GM18526 (cell line): ENCODE data around the gene OSBP.

ENCODE experiments used
- POLR2A ChIP-seq: IDR thresholded peaks from 3 replicates; pipeline ENCODE4 v1.6.1; 2011; ENCODE audit not compliant: insufficient read length; ENCODE audit errors: extremely low read depth

The OSBP gene

DNA sequence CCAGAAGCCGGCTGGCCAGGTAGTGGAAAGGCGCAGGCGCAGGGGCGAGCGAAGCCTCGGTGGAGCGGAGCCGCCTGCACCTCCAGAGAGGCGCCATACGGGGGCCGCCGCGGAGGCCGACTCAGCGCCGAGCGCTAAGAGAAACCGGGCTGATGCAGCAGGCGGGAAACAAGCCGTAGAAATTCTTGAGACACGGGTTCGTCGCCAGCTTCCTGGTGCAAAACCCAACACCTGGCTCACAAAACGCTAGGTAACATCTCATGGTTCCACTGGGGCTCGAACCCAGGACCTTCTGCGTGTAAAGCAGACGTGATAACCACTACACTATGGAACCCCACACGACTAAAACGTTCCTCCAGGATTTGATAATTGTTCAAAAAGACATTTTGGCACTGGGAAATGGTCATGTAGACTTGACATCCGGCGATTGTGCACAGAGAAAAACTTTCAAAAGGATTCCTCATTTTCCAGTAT lies 65.2 kb downstream of the OSBP start:
- no peak for TF ChIP-seq POLR2A

DNA sequence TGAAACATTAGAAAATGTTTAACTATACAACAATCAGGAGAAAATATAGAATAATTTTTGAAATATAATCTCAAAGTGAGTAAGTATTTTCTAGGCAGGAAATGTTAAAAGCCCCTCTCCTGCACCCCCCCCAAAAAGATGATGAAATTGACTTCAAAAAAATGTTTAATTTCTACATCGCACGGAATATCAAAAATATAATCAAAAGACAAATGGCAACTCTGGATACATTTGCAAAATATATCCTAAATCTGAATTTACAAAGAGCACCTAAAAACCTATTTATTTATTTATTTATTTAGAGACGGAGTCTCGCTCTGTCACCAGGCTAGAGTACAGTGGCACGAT lies 67.3 kb downstream of the OSBP start:
- TF ChIP-seq POLR2A, result no peak

DNA sequence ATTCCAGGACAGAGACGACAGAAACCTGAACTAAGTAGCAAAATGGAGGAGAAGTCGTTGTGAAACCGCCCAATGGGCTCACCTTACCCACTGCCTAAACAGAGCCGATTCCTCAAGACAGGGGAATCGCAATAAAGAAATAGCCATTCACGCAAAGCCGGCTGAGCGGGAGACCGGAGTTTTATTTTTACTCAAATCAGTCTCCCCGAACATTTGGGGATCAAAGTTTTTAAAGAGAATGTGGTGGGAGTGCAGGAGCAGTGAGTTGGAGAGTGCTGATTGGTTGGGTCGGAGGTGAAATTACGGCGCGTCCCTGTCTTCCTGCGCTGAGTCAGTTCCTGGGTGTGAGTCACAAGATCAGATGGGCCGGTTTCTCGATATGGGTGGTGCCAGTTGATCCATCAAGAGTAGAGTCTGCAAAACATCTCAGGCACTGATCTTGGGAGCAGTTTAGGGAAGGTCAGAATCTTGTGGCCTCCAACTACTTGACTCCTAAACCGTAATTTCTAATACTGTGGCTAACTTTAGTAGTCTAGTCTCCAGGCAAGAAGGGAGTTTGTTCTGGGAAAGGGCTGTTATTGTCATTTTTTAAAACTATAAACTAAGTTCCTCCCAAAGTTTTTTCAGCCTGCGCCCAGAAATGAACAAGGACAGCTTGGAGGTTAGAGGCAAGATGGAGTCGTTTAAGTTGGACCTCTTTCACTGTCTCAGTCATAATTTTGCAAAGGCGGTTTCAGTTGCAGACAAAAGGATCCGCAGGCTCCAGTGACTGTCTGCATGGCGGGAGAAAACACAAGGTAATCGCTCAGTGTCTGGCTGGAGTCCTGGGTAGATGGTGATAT lies 70.2 kb downstream of the OSBP start:
- no peak for TF ChIP-seq POLR2A

DNA sequence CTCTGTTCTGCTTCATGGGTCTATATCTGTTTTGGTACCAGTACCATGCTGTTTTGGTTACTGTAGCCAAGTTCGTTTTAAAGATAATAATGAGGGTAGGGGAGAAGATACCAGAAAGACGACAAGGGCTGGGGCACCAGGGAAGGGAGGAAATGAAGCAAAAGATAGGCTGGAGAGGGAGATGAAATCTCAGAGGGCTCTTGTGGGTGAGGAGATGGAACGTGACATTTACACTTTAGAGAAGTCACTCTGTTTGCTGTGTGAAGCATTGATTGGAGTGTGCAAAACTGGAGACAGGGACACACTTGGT lies 70.8 kb downstream of the OSBP start:
- no peak for TF ChIP-seq POLR2A

DNA sequence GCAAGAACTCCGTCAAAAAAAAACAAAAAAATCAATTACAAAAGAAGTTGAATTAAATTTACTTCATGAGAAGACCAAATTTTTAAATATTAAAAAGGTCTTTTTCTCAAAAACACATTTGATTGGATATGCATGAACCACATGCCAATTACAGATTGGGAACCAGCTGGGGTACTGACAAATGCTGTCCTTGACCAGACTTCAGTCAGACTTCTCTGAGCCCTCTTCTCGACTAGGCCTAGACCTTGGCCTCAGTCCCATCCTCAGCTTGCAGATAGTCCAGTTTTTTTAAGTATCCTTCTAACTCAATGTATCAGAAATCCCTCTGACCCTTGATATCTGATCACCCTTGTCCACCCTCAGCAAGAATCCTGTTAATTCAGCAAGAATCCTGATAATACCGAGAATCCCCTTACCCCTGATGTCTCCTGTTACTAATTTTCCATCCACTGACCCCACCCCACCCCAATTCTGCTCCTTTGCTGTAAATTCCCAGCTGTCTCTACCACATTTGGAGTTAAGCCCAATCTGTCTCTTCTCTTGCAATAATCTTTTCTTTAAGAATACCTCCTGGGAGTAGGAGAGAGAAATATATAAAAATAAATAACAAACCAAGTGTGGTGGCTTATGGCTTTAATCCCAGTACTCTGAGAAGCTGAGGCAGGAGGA lies 73.3 kb downstream of the OSBP start:
- no peak for TF ChIP-seq POLR2A

DNA sequence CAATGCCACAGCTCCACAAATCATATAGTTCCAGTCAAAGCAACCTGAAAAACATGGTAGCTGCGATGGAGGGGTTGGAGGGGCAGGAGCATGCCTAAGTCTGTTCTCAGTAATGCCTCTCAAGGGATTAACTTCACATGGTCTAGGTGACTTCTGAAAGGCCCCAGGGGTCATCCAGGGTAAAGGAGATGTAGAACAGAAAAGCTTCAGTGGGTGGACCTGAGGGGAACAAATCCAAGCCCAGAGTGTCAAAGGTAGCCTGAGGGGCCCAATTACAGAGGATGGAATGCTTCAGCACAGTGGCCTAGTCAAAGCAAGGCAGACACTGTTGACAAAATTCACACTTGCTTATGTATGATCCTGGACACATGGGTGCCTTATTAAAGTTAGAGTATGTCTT lies 80.9 kb downstream of the OSBP start:
- TF ChIP-seq POLR2A, result no peak

DNA sequence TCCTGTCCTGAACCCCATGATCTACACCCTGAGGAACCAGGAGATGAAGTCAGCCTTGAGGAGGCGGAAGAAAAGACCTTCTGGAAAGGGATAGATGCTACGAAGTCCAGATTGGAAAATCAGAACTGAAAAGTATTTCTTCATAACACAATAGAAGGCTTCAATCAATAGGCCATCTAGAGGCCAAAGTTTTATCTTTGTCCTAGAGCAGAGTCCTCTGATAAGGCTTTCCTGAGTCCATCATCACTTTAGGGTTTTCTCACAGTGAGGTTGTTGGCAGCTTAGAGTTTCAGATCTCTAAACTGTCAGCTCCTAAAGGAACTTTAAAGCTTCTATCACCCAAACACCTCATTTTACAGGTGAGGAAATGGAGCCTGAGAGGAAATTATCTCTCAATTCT lies 83.0 kb downstream of the OSBP start:
- no peak for TF ChIP-seq POLR2A

DNA sequence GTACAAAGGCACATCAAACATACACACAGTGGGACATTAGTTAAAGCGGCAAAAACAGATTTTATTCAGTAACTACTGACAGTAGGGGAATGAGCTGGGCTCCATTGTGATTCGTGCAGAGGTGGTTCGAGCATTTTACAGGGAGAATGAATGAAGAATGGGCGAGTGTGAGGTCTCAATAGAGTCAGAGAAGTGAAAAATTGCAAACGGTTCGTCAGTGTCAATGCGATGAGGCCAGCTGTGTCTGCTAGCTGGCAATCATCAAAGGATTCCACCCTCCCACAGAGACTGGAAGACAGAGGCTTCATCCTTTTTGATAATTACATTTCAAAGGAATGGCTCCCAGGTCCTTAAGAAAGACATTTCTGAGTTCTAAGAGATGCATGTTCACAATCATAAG lies 86.9 kb downstream of the OSBP start:
- TF ChIP-seq POLR2A, result no peak
